Measurements from ENCODE around the gene CCDC146.

GRCh38 chr7:77222065-77222464 is 99.7 kb downstream of the CCDC146 start:
- no peak for TF ChIP-seq CTCF (IDR thresholded peaks at IDR 0.05)
- TF ChIP-seq EZH2 (IDR thresholded peaks at IDR 0.05) = no peak
- TF ChIP-seq EZH2phosphoT487 (IDR thresholded peaks at IDR 0.05) = no peak
